ENCODE measurements around the gene ZIC5. TPM values are rescaled to one million over a fixed set of nuclear protein-coding genes. Genes with fewer than 3 reads are reported as not detected.

The ZIC5 gene
- total RNA-seq (2021; fragmentation: NEBNext Ultra II Directional; extraction: Animal tissue kit (Norgen Biotek cat#: 25700)), result not detected
- long read RNA-seq, result 0 reads

DNA sequence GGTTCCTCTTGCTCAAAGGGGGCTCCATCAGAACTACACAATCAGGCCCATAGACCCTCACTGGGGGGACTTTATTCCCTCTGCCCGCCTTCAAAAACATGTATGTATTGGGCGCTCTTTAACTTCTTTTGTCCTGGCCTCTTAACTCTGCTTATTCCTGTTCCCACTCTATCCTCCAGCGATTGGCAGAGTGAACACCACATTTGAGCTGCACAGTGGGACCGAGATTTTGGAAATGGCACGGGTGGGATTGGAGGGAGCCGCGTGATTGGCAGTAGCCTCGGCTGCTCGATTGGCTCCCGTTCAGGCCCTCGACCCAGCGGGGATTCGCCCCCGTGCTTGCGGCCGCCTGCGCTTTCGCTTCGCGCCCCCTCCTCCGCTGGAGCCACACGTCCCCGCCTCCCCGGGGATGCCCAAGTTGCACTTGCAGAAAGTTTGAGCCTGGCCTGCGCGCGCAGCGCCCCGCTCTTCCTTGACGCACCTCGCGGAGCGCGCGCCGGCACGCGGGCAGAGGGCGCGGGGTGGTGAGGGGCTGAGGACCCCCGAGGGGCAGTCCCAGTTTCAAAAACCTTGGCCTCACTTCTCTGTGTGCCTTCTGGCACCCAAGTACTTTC, at the start of gene ZIC5:
TSS of gene ZIC5 (minus strand) at position 192 of the 614 bp plus-strand sequence. CDS start at position 28, 164 bp downstream.
- Mint-ChIP-seq H3K4me1 (ENCODE audit: low read depth) (no peaks in the 10 kb centered on the region), H3K27me3 (ENCODE audit: insufficient read depth) (peaks cover 69% of the 10 kb centered on the region), H3K27ac (no peak within 1 kb of the TSS), H3K36me3 (ENCODE audit: low read depth) (peaks cover 4% of the 10 kb centered on the region; the same call in 1 of the 2 replicates), H3K9me3 (peaks cover 5% of the 10 kb centered on the region), H3K4me3 (no peak within 1 kb of the TSS; the same call in 1 of the 2 replicates)
- TF ChIP-seq, protein P1, sequence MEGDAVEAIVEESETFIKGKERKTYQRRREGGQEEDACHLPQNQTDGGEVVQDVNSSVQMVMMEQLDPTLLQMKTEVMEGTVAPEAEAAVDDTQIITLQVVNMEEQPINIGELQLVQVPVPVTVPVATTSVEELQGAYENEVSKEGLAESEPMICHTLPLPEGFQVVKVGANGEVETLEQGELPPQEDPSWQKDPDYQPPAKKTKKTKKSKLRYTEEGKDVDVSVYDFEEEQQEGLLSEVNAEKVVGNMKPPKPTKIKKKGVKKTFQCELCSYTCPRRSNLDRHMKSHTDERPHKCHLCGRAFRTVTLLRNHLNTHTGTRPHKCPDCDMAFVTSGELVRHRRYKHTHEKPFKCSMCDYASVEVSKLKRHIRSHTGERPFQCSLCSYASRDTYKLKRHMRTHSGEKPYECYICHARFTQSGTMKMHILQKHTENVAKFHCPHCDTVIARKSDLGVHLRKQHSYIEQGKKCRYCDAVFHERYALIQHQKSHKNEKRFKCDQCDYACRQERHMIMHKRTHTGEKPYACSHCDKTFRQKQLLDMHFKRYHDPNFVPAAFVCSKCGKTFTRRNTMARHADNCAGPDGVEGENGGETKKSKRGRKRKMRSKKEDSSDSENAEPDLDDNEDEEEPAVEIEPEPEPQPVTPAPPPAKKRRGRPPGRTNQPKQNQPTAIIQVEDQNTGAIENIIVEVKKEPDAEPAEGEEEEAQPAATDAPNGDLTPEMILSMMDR (IDR thresholded peaks at IDR 0.05), result no peak
- no peak for DNase-seq

DNA sequence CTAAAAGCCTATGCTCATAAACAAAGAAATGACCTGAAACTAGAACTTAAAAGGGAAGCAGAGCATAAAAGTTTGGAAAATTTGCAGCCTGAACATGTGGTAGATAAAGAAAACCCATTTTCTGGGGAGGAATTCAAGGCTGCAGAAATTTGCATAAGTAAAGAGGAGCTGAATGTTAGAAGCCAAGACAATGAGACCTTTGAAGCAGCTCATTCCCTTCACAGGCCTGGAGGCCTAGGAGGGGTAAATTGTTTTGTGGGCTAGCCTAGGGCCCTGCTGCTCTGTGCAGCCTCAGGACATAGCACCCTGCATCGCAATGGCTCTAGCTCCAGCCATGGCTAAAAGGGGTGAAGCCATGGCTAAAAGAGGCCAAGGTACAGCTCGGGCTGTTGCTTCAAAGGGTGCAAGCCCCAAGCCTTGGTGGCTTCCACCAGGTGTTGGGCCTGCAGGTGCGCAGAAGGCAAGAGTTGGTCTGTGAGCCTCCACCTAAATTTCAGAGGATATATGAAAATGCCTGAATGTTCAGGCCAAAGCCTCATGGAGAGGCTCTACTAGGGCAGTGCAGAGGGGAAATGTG, 48.3 kb upstream of the ZIC5 start:
- no peak overlapping the region for H3K27ac Mint-ChIP-seq
- H3K27me3 Mint-ChIP-seq (ENCODE audit: insufficient read depth), result peaks cover 7% of the 10 kb centered on the region
- no peak for DNase-seq
- H3K36me3 Mint-ChIP-seq (ENCODE audit: low read depth), result no peaks in the 10 kb centered on the region
- TF ChIP-seq, protein P1 (IDR thresholded peaks at IDR 0.05), result no peak
- no peak overlapping the region for H3K4me3 Mint-ChIP-seq
- peaks cover 3% of the 10 kb centered on the region for H3K4me1 Mint-ChIP-seq (ENCODE audit: low read depth)
- H3K9me3 Mint-ChIP-seq, result no peaks in the 10 kb centered on the region

DNA sequence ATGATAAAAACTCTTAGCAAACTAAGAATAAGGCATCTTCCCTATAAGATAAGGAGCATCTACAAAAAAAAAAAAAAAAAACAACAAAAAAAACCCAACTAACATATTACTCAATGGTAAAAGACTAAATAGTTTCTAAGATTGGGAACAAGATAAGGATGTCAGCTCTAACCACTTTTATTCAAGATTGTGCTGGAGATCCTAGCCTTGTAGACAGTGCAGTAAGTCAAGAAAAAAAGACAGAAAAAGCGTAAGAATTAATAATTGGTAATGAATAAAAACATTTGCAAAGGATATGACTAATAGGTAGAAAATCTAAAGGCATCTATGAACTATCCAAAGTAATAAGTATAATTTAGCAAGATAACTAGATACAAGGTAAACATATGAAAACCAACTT, 43.1 kb upstream of the ZIC5 start:
- H3K4me3 Mint-ChIP-seq, result no peak overlapping the region
- H3K36me3 Mint-ChIP-seq (ENCODE audit: low read depth), result no peaks in the 10 kb centered on the region
- H3K9me3 Mint-ChIP-seq, result no peaks in the 10 kb centered on the region
- peaks cover 12% of the 10 kb centered on the region for H3K4me1 Mint-ChIP-seq (ENCODE audit: low read depth)
- no peak overlapping the region for H3K27ac Mint-ChIP-seq
- peaks cover 13% of the 10 kb centered on the region for H3K27me3 Mint-ChIP-seq (ENCODE audit: insufficient read depth)
- TF ChIP-seq, protein P1 (IDR thresholded peaks at IDR 0.05), result no peak
- DNase-seq, result no peak

DNA sequence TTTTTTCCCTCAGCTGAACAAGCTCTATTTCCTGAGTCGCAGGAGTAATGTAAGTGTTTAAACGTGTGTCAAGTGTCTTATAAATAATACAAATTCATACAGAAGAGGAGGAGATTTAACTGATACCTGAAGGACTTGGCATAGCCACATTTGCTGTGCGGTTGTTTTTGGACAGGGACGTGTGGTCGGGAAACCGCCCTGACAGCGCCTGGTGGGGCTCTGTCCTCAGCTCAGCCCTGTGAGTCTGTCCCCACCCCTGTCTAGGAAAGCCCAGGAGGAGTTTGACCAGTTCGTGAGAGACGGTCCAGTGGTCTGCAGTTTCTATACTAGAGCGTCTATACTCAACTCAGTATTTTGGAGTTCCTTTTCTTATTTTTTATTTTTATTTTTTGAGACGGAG, 26.7 kb upstream of the ZIC5 start:
- TF ChIP-seq, protein P1 (IDR thresholded peaks at IDR 0.05), result no peak
- peaks cover 2% of the 10 kb centered on the region for H3K4me1 Mint-ChIP-seq (ENCODE audit: low read depth)
- H3K27me3 Mint-ChIP-seq (ENCODE audit: insufficient read depth), result peaks cover 65% of the 10 kb centered on the region
- peaks cover 15% of the 10 kb centered on the region; the same call in 1 of the 2 replicates for H3K36me3 Mint-ChIP-seq (ENCODE audit: low read depth)
- peaks cover 9% of the 10 kb centered on the region; the same call in 1 of the 2 replicates for H3K9me3 Mint-ChIP-seq
- H3K27ac Mint-ChIP-seq, result no peak overlapping the region
- DNase-seq, result no peak
- no peak overlapping the region for H3K4me3 Mint-ChIP-seq

DNA sequence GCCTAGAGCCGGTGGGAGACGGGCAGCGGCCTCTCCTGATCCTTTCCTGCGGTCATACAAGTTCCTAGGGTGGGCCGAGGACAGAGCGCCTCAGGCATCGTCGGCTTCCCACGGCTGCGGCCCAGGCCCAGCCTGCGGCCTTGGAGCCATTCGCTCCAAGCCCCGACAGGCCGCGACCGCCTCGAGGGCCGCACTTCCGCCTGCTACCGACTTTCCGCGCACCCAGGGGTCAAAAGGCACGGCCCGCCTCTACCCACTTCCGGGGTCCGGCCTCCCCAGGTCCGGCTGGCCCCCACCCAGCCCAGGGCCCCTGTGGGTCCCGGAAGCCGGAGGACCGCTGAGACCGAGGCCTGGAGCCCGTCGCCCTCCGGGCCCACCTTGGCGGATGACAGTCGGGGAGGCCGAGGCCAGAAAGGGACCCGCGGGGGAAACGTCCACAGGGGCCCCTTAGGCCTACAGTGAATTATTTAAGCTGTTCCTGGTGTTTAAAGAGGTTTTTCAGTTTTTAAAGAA, 26.2 kb upstream of the ZIC5 start:
- Mint-ChIP-seq H3K27ac (no peak overlapping the region), H3K36me3 (ENCODE audit: low read depth) (peaks cover 15% of the 10 kb centered on the region; the same call in 1 of the 2 replicates), H3K9me3 (peaks cover 9% of the 10 kb centered on the region; the same call in 1 of the 2 replicates), H3K4me1 (ENCODE audit: low read depth) (peaks cover 7% of the 10 kb centered on the region), H3K27me3 (ENCODE audit: insufficient read depth) (peaks cover 65% of the 10 kb centered on the region), H3K4me3 (no peak overlapping the region)
- TF ChIP-seq, protein P1 (IDR thresholded peaks at IDR 0.05), result no peak
- no peak for DNase-seq
